ENCODE data around the gene ADA. TPM values are rescaled to one million over a fixed set of nuclear protein-coding genes. Genes with fewer than 3 reads are reported as not detected.

The ADA gene
- total RNA-seq, 1 donor from 2014 or later: 11.4 TPM

GRCh38 chr20:44599715-44600114 is 51.8 kb downstream of the ADA start:
- TF ChIP-seq CTCF (IDR thresholded peaks at IDR 0.05): no peak
- Mint-ChIP-seq H3K4me3 (ENCODE audit: unreplicated experiment) (no peak overlapping the region), H3K36me3 (ENCODE audit: low read depth) (no peaks in the 10 kb centered on the region), H3K9me3 (ENCODE audit: low read depth) (no peaks in the 10 kb centered on the region), H3K27me3 (ENCODE audit: low read depth) (no peaks in the 10 kb centered on the region), H3K4me1 (ENCODE audit: low read depth) (peaks cover 18% of the 10 kb centered on the region), H3K27ac (ENCODE audit: unreplicated experiment) (no peak overlapping the region)
- no peak for DNase-seq (ENCODE audit: low spot score)

DNA sequence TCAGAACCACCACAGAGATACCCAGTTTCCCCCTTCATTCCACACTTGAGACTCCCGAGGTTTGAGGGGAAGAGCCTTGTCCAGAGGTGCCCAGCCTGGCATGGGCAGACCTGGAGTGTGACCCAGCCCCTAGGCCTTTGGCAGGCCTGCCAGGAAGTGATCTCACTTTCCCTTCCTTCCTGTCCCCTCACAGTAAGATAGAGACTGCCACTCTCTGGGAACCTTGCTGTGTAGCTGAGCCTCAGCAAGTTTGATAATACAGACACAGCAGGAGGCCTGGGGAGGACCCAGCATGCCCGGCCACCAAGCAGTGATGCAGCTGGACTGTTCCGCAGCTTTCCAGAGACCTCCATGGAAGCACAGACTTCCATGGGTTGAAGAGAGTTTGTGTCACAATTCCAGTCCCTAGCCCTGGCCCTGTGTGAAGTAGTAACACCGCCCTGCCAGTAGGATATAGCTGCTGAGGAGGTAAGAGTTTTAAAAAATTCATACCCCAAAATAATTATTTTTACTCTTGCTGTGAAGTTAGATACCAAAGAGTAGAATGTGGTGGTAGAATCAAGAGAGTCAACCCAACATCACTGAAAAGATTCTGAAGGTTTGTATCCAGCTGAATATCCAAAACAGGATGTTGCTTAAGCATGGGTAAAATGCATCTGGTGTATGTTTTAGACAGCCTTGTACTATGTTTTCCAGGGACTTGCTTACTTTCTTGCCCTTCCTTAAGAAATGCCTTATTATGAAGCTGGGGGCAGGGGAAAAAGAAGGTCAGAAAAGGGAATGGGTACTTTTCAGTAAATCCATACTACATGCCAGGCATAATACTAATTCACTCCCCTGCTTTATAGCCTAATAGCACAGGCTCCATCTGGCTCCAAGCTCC is 52.8 kb downstream of the ADA start:
- no peaks in the 10 kb centered on the region for H3K36me3 Mint-ChIP-seq (ENCODE audit: low read depth)
- DNase-seq (ENCODE audit: low spot score): no peak
- no peaks in the 10 kb centered on the region for H3K9me3 Mint-ChIP-seq (ENCODE audit: low read depth)
- H3K4me1 Mint-ChIP-seq (ENCODE audit: low read depth): peaks cover 26% of the 10 kb centered on the region
- no peaks in the 10 kb centered on the region for H3K27me3 Mint-ChIP-seq (ENCODE audit: low read depth)
- peak; percentile 51 for TF ChIP-seq CTCF (IDR thresholded peaks at IDR 0.05)
- H3K4me3 Mint-ChIP-seq (ENCODE audit: unreplicated experiment): no peak overlapping the region
- peak overlapping the region; percentile 47 for H3K27ac Mint-ChIP-seq (ENCODE audit: unreplicated experiment)

DNA sequence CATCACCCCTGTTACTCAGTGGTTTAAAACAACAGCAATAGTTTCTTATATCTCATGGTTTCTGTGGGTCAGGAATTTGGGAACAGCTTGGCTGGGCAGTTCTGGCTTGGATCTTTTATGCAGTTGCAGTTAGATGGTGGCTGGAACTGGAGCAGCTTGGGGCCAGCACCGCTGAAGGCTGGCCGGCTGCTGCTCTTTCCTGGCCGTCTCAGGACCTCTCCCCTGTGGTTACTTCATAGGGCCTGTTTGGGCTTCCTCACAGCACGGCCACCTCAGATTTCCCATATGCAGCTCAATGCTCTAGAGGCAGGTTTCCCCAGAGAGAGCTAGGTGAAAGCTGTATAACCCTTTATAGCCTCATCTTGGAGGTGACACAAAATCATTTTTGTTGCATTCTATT is 53.6 kb downstream of the ADA start:
- DNase-seq (ENCODE audit: low spot score): no peak
- no peaks in the 10 kb centered on the region for H3K36me3 Mint-ChIP-seq (ENCODE audit: low read depth)
- H3K4me1 Mint-ChIP-seq (ENCODE audit: low read depth): peaks cover 30% of the 10 kb centered on the region
- no peaks in the 10 kb centered on the region for H3K9me3 Mint-ChIP-seq (ENCODE audit: low read depth)
- H3K27ac Mint-ChIP-seq (ENCODE audit: unreplicated experiment): no peak overlapping the region
- no peaks in the 10 kb centered on the region for H3K27me3 Mint-ChIP-seq (ENCODE audit: low read depth)
- no peak for TF ChIP-seq CTCF (IDR thresholded peaks at IDR 0.05)
- no peak overlapping the region for H3K4me3 Mint-ChIP-seq (ENCODE audit: unreplicated experiment)

DNA sequence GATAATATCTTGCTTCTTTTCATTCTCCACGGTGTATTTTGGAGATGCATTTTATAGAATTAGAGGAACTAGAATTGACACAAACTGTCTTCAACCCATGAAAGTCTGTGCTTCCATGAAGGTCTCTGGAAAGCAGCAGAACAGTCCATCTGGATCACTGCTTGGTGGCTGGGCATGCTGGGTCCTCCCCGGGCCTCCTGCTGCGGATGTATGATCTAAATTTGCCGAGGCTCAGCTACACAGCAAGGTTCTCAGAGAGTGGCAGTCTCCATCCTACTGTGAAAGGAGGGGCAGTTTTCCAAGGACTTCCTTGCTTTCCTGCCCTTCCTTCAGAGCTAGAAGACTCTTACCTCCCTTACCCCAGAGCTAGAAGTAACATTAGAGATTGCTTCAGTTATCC is 54.0 kb downstream of the ADA start:
- no peaks in the 10 kb centered on the region for H3K9me3 Mint-ChIP-seq (ENCODE audit: low read depth)
- H3K27me3 Mint-ChIP-seq (ENCODE audit: low read depth): no peaks in the 10 kb centered on the region
- no peak for TF ChIP-seq CTCF (IDR thresholded peaks at IDR 0.05)
- no peak for DNase-seq (ENCODE audit: low spot score)
- H3K4me1 Mint-ChIP-seq (ENCODE audit: low read depth): peaks cover 30% of the 10 kb centered on the region
- H3K27ac Mint-ChIP-seq (ENCODE audit: unreplicated experiment): no peak overlapping the region
- H3K4me3 Mint-ChIP-seq (ENCODE audit: unreplicated experiment): no peak overlapping the region
- no peaks in the 10 kb centered on the region for H3K36me3 Mint-ChIP-seq (ENCODE audit: low read depth)

GRCh38 chr20:44596876-44597275 is 54.6 kb downstream of the ADA start:
- peaks cover 30% of the 10 kb centered on the region for H3K4me1 Mint-ChIP-seq (ENCODE audit: low read depth)
- DNase-seq (ENCODE audit: low spot score): no peak

More at GRCh38 chr20:44596876-44597275, 54.6 kb downstream of the ADA start:
- Mint-ChIP-seq H3K36me3 (ENCODE audit: low read depth) (no peaks in the 10 kb centered on the region), H3K27me3 (ENCODE audit: low read depth) (no peaks in the 10 kb centered on the region), H3K27ac (ENCODE audit: unreplicated experiment) (no peak overlapping the region), H3K9me3 (ENCODE audit: low read depth) (no peaks in the 10 kb centered on the region), H3K4me3 (ENCODE audit: unreplicated experiment) (no peak overlapping the region)
- no peak for TF ChIP-seq CTCF (IDR thresholded peaks at IDR 0.05)

All from chondrocyte (in vitro differentiated cells).